GM18861 (cell line): ENCODE measurements around the gene FOXP1.
A peak's percentile ranks its signal among the peaks of the same experiment; 100 is the strongest.
"Not testable (repeated sequence)": the region's sequence is repeated elsewhere in the genome, so short reads cannot be mapped to it uniquely, and the experiment has no call there.

Source experiments
- ATAC-seq: cut with Tn5 transposase; IDR thresholded peaks from one replicate; pipeline ENCODE4 v1.9.1; 2021; ENCODE audit not compliant: unreplicated experiment

Gene FOXP1

GRCh38 chr3:71026634-71027578, 556.6 kb downstream of the FOXP1 start:
- no peak for ATAC-seq

GRCh38 chr3:71025516-71025915, 558.0 kb downstream of the FOXP1 start:
- no peak for ATAC-seq

- ATAC-seq: no peak
Observed at GRCh38 chr3:71025010-71025409, 558.5 kb downstream of the FOXP1 start.

- no peak for ATAC-seq
Observed at GRCh38 chr3:71022551-71023335, 560.8 kb downstream of the FOXP1 start.

GRCh38 chr3:71018799-71019198, 564.7 kb downstream of the FOXP1 start:
- no peak for ATAC-seq

- no peak for ATAC-seq
Observed at GRCh38 chr3:71016178-71016845, 567.2 kb downstream of the FOXP1 start.

GRCh38 chr3:71014616-71015015, 568.9 kb downstream of the FOXP1 start:
- not testable (repeated sequence) for ATAC-seq

GRCh38 chr3:71012971-71013370, 570.6 kb downstream of the FOXP1 start:
- no peak for ATAC-seq

- ATAC-seq: peak; percentile 88
Observed at GRCh38 chr3:71011565-71012287, 571.8 kb downstream of the FOXP1 start.

GRCh38 chr3:71010726-71011455, 572.6 kb downstream of the FOXP1 start:
- peak; percentile 41 for ATAC-seq

- ATAC-seq: no peak
Observed at GRCh38 chr3:71008350-71008935, 575.1 kb downstream of the FOXP1 start.

GRCh38 chr3:71006810-71007785, 576.4 kb downstream of the FOXP1 start:
- no peak for ATAC-seq

GRCh38 chr3:71005702-71006321, 577.7 kb downstream of the FOXP1 start:
- ATAC-seq: no peak

GRCh38 chr3:71003511-71003910, 580.0 kb downstream of the FOXP1 start:
- no peak for ATAC-seq

GRCh38 chr3:71002298-71002697, 581.2 kb downstream of the FOXP1 start:
- no peak for ATAC-seq

GRCh38 chr3:71001303-71001830, 582.2 kb downstream of the FOXP1 start:
- no peak for ATAC-seq

GRCh38 chr3:71000483-71000882, 583.0 kb downstream of the FOXP1 start:
- ATAC-seq: no peak

- ATAC-seq: no peak
Observed at GRCh38 chr3:70999730-71000129, 583.8 kb downstream of the FOXP1 start.
